Neural progenitor cell (in vitro differentiated cells): ENCODE data around the gene PTK6.

Experiments
- EZH2 ChIP-seq: fragments of 200-600 bp; sonication (generic); IDR thresholded peaks from 2 replicates; pipeline ENCODE4 v1.6.1; 2017; ENCODE audit warnings: antibody characterized with exemption, mild to moderate bottlenecking, moderate library complexity
- TF ChIP-seq, protein P1 (sequence below): fragments of 200-600 bp; sonication (generic); IDR thresholded peaks from 2 replicates; pipeline ENCODE4 v1.5.1; 2017; ENCODE audit warnings: antibody characterized with exemption, mild to moderate bottlenecking

DNA sequence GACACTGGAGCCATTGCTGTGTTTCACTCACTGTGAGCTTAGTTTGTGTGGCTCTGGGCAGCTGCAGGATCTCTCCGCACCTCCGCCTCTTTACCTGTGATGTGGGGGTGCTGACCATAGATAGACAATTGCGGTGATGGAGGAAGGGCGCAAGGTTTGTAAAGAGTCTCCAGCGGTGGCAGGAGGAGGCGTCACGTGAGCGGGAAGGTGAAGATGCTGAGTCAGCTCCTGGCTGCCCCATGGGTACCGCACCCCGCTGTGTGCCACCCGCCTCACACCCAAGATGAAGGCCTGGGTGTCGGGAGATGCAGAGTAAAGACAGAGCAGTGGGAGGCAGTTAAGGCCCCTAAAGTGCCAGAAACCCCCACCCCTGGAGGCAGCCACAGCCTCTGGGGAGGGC, 55.7 kb downstream of the PTK6 start:
- TF ChIP-seq, protein P1, sequence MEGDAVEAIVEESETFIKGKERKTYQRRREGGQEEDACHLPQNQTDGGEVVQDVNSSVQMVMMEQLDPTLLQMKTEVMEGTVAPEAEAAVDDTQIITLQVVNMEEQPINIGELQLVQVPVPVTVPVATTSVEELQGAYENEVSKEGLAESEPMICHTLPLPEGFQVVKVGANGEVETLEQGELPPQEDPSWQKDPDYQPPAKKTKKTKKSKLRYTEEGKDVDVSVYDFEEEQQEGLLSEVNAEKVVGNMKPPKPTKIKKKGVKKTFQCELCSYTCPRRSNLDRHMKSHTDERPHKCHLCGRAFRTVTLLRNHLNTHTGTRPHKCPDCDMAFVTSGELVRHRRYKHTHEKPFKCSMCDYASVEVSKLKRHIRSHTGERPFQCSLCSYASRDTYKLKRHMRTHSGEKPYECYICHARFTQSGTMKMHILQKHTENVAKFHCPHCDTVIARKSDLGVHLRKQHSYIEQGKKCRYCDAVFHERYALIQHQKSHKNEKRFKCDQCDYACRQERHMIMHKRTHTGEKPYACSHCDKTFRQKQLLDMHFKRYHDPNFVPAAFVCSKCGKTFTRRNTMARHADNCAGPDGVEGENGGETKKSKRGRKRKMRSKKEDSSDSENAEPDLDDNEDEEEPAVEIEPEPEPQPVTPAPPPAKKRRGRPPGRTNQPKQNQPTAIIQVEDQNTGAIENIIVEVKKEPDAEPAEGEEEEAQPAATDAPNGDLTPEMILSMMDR, result no peak
- TF ChIP-seq EZH2, result no peak
